Measurements from ENCODE around the gene MYLK2. TPM values are rescaled to one million over a fixed set of nuclear protein-coding genes. Genes with fewer than 3 reads are reported as not detected.

Gene MYLK2
- total and polyA plus RNA-seq, 8 donors, result 0.53 to 1.9 (median 1.0) TPM; not detected in 2

DNA sequence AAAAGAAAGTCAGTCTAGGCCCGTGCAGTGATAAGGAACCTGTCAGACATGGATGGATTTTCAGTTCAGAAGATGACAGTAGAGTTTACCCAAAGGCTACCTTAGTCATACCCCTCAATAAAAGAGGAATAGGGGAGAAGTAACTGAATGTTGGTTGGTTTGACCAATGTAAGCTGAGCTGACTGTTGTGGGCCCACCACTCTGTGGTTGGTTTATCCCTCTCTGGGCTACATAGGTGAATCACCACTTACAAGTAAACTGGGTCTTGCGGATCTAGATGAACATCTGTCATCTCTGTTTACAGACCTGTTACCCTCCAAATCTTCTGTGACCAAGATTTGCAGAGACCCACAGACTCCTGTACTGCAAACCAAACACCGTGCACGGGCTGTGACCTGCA is 37.2 kb upstream of the MYLK2 start:
- Histone ChIP-seq H3K27ac (no peak overlapping the region), H3K4me1 (no peaks in the 10 kb centered on the region), H3K9me3 (no peaks in the 10 kb centered on the region), H3K36me3 (peaks cover 0 to 36% of the 10 kb centered on the region in 2 donors), H3K27me3 (no peaks in the 10 kb centered on the region), H3K4me3 (no peak overlapping the region)
- no peak for DNase-seq
- no peak for ATAC-seq
- intact Hi-C loops (cut with DNase I), result no loop called here
- TF ChIP-seq CTCF (IDR thresholded peaks at IDR 0.05), result no peak

DNA sequence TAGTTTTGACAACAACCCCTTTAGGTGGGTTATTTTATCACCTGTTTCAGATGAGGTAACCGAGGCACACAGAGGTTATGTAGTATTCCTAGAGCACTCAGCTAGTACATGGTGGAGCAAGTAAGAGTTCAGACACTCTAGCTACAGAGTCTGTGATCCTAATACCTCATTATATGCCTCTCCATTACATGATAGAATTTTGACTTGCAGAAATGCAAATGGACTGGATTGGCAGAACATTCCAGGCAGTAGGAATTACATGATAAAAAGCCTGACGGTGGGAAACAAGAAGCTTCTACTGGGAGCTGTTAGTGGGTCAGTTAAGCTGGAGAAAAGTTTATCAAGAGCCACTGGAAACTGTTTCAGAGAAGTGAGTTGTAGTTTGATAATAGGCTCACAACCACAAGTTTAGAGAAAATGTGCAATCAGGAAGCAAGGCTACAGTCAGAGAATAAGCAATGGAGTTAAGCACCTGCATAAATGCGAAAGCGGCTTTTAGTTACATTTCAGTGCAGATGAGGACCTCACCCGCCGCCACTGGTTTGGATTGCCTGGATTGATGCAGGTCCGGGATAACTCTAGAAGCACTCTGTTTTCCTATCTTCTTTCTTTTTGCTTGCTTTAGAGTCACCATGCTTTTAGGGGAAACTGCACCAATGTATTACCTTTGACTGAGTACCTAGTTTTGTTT is 34.7 kb upstream of the MYLK2 start:
- DNase-seq (no peak), ATAC-seq (no peak)
- Histone ChIP-seq H3K27ac (no peak overlapping the region), H3K36me3 (peaks cover 0 to 48% of the 10 kb centered on the region in 2 donors), H3K27me3 (no peaks in the 10 kb centered on the region), H3K9me3 (no peaks in the 10 kb centered on the region), H3K4me3 (no peak overlapping the region), H3K4me1 (no peaks in the 10 kb centered on the region)
- intact Hi-C loops (cut with DNase I), result no loop called here
- no peak for TF ChIP-seq CTCF (IDR thresholded peaks at IDR 0.05)

- intact Hi-C loops (cut with DNase I), result no loop called here
- DNase-seq (no peak), ATAC-seq (no peak)
- no peak overlapping the region for H3K27ac ChIP-seq
- no peaks in the 10 kb centered on the region for H3K9me3 ChIP-seq
- TF ChIP-seq CTCF (IDR thresholded peaks at IDR 0.05), result no peak
- H3K4me1 ChIP-seq, result no peaks in the 10 kb centered on the region
- H3K27me3 ChIP-seq, result no peaks in the 10 kb centered on the region
- no peak overlapping the region for H3K4me3 ChIP-seq
- peaks cover 0 to 43% of the 10 kb centered on the region in 2 donors for H3K36me3 ChIP-seq
These were observed 34.1 kb upstream of the MYLK2 start for GRCh38 chr20:31785089-31785488.

GRCh38 chr20:31788578-31788977 is 30.6 kb upstream of the MYLK2 start:
- Histone ChIP-seq H3K9me3 (no peaks in the 10 kb centered on the region), H3K4me1 (no peaks in the 10 kb centered on the region), H3K27me3 (no peaks in the 10 kb centered on the region), H3K27ac (no peak overlapping the region), H3K36me3 (peaks cover 0 to 45% of the 10 kb centered on the region in 2 donors), H3K4me3 (no peak overlapping the region)
- no peak for ATAC-seq
- TF ChIP-seq CTCF (IDR thresholded peaks at IDR 0.05), result no peak
- no peak for DNase-seq
- intact Hi-C loops (cut with DNase I), result no loop called here

DNA sequence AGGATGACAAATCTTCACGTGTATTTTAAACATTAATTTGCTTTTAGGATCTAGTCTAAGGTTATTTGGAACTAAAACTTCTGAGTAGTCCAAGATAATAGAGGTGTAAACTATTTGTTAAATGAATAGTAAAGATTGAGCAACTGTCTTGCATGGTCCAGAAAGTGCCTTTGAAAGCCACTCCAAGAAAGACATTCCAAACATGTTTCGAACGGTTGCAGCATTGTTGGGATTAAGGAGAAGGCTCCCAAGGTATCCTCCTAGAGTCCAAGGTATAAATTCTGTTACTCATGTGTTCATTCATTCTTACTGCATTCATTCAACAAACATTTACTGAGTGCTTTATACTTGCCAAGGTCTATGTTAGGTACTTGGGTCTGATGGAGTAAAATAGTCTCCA is 28.8 kb upstream of the MYLK2 start:
- peaks cover 0 to 36% of the 10 kb centered on the region in 2 donors for H3K36me3 ChIP-seq
- no peaks in the 10 kb centered on the region for H3K4me1 ChIP-seq
- no peak overlapping the region for H3K27ac ChIP-seq
- no peaks in the 10 kb centered on the region for H3K9me3 ChIP-seq
- no peak overlapping the region for H3K4me3 ChIP-seq
- DNase-seq, result no peak
- TF ChIP-seq CTCF (IDR thresholded peaks at IDR 0.05), result no peak
- H3K27me3 ChIP-seq, result no peaks in the 10 kb centered on the region
- no peak for ATAC-seq
- intact Hi-C loops (cut with DNase I), result no loop called here

Data from left lung (tissue), 10 donors.